GM10266 (cell line): ENCODE data around the gene CACNA2D3.

Experiments
- DNase-seq: peaks from one replicate; pipeline ENCODE4 v3.0.0; 2012; ENCODE audit errors: extremely low spot score
- CTCF ChIP-seq: IDR thresholded peaks from 2 replicates; pipeline ENCODE4 v1.5.1; 2012; ENCODE audit warnings: mild to moderate bottlenecking, low read depth; ENCODE audit not compliant: control insufficient read depth, insufficient read depth; ENCODE audit errors: missing control alignments

The CACNA2D3 gene

GRCh38 chr3:54353546-54353945, 231.2 kb downstream of the CACNA2D3 start:
- DNase-seq, result no peak
- TF ChIP-seq CTCF, result no peak

GRCh38 chr3:54353946-54354345, 231.6 kb downstream of the CACNA2D3 start:
- no peak for DNase-seq

GRCh38 chr3:54355800-54356199, 233.4 kb downstream of the CACNA2D3 start:
- no peak for TF ChIP-seq CTCF
- no peak for DNase-seq

More at GRCh38 chr3:54353946-54354345, 231.6 kb downstream of the CACNA2D3 start:
- TF ChIP-seq CTCF, result no peak

- no peak for DNase-seq
- no peak for TF ChIP-seq CTCF
Observed at GRCh38 chr3:54356261-54357045, 234.1 kb downstream of the CACNA2D3 start.

- no peak for DNase-seq
- TF ChIP-seq CTCF, result no peak
Observed at GRCh38 chr3:54357301-54357700, 234.9 kb downstream of the CACNA2D3 start.

- no peak for TF ChIP-seq CTCF
- no peak for DNase-seq
Observed at GRCh38 chr3:54358316-54358715, 236.0 kb downstream of the CACNA2D3 start.

- no peak for DNase-seq
- no peak for TF ChIP-seq CTCF
Observed at GRCh38 chr3:54358969-54359694, 236.8 kb downstream of the CACNA2D3 start.
